PC-3 (cell line): ENCODE data around the gene ATF7.

Experiments
- CTCF ChIP-seq: fragments of 300-600 bp; sonication (generic); conservative IDR thresholded peaks from 2 replicates; pipeline ENCODE4 v1.5.1; 2017; ENCODE audit warnings: antibody characterized with exemption, low read depth, mild to moderate bottlenecking, low read length
- EZH2 ChIP-seq: fragments of 300-600 bp; sonication (generic); IDR thresholded peaks from one replicate; pipeline ENCODE4 v1.6.1; 2017; ENCODE audit warnings: antibody characterized with exemption, mild to moderate bottlenecking, low read length; ENCODE audit not compliant: unreplicated experiment
- EZH2phosphoT487 ChIP-seq: fragments of 300-600 bp; sonication (generic); IDR thresholded peaks from 2 replicates; pipeline ENCODE4 v1.6.1; 2018; ENCODE audit warnings: mild to moderate bottlenecking, antibody characterized with exemption, low read length, borderline replicate concordance

DNA sequence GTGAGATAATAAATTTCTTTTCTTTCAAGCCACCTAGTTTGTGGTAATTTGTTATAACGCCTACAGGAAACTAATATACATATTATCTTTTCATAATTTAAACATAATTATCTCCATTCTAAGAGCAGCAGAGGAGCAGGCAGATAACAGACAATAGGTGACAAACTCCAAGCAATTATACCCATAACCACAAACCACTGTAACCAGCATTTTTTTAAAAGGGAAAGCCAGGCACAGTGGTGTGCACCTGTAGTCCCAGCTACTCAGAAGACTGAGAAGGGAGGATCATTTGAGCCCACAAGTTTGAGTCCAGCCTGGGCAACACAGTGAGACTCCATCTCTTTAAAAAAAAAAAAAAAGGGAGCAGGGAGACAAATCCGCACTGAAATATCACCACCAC, 54.9 kb downstream of the ATF7 start:
- TF ChIP-seq CTCF: no peak
- no peak for TF ChIP-seq EZH2phosphoT487
- no peak for TF ChIP-seq EZH2
